Colonic mucosa (tissue), 4 donors: ENCODE data around the gene KLHL40. TPM values are rescaled to one million over a fixed set of nuclear protein-coding genes. Genes with fewer than 3 reads are reported as not detected.

Source experiments
- DNase-seq: peaks from one replicate; pipeline ENCODE4 v3.0.0-alpha.2; 2020
- H3K27ac ChIP-seq: fragments of 200-600 bp; one replicate; pipeline ENCODE4 v1.8.0; 2021
- H3K27me3 ChIP-seq: fragments of 200-600 bp; one replicate; pipeline ENCODE4 v1.8.0; 2021
- H3K36me3 ChIP-seq: fragments of 200-600 bp; one replicate; pipeline ENCODE4 v1.8.0; 2021
- H3K4me1 ChIP-seq: fragments of 200-600 bp; one replicate; pipeline ENCODE4 v1.8.0; 2021; ENCODE audit warnings: mild to moderate bottlenecking
- H3K4me3 ChIP-seq: fragments of 200-600 bp; one replicate; pipeline ENCODE4 v1.8.0; 2021
- H3K9ac ChIP-seq, 2 donors: one replicate each; pipeline ENCODE4 v1.7.0; 2013; ENCODE audit warnings: control low read depth in 2 of 2, low read depth in 2 of 2, low read length in 2 of 2
- H3K9me3 ChIP-seq: fragments of 200-600 bp; one replicate; pipeline ENCODE4 v1.8.0; 2021
- CTCF ChIP-seq: fragments of 200-600 bp; IDR thresholded peaks from one replicate; pipeline ENCODE4 v1.8.0; 2022; ENCODE audit warnings: antibody characterized with exemption, mild to moderate bottlenecking
- intact Hi-C: fragments of 100-400 bp; cut with DNase I; formaldehyde crosslinking; loops from one replicate; pipeline ENCODE4 v1.14.1; 2022
- total RNA-seq, 2 donors: library from RNA; stranded (reverse); fragmentation: NEBNext Ultra II Directional in 1 of 2; extraction: Animal tissue kit (Norgen Biotek cat#: 25700) in 1 of 2; gene quantifications; one replicate each; pipeline ENCODE4 v1.2.1, GENCODE V29; 2021
- donor health status: healthy.
- donor health status: DM: no; HTN: no; CAD: no.
- donor health status: DM: no; HTN: no; CAD: no.

The KLHL40 gene
- total RNA-seq, 2 donors from 2014 or later = not detected

- H3K4me3 ChIP-seq = no peak overlapping the region
- H3K27ac ChIP-seq = no peak overlapping the region
- no peaks in the 10 kb centered on the region for H3K27me3 ChIP-seq
- no peak overlapping the region for H3K9ac ChIP-seq
- H3K36me3 ChIP-seq = no peaks in the 10 kb centered on the region
- H3K9me3 ChIP-seq = no peaks in the 10 kb centered on the region
- DNase-seq = no peak
- TF ChIP-seq CTCF = no peak
- H3K4me1 ChIP-seq = no peaks in the 10 kb centered on the region
- intact Hi-C loops = no loop called here
Observed at GRCh38 chr3:42674146-42674545, 11.2 kb upstream of the KLHL40 start.

GRCh38 chr3:42675909-42676308, 9.4 kb upstream of the KLHL40 start:
- H3K4me1 ChIP-seq = no peaks in the 10 kb centered on the region
- no peaks in the 10 kb centered on the region for H3K36me3 ChIP-seq
- no peak overlapping the region for H3K27ac ChIP-seq
- H3K9ac ChIP-seq = no peak overlapping the region
- DNase-seq = no peak
- no peak overlapping the region for H3K4me3 ChIP-seq
- no peaks in the 10 kb centered on the region for H3K27me3 ChIP-seq
- no peaks in the 10 kb centered on the region for H3K9me3 ChIP-seq
- intact Hi-C loops = no loop called here
- no peak for TF ChIP-seq CTCF

GRCh38 chr3:42678447-42678846, 6.9 kb upstream of the KLHL40 start:
- Histone ChIP-seq H3K9ac (no peak overlapping the region), H3K27me3 (no peaks in the 10 kb centered on the region), H3K36me3 (no peaks in the 10 kb centered on the region), H3K27ac (no peak overlapping the region), H3K4me1 (no peaks in the 10 kb centered on the region), H3K9me3 (no peaks in the 10 kb centered on the region), H3K4me3 (no peak overlapping the region)
- no peak for TF ChIP-seq CTCF
- no peak for DNase-seq
- intact Hi-C loops = no loop called here

- intact Hi-C loops = no loop called here
- no peaks in the 10 kb centered on the region for H3K9me3 ChIP-seq
- H3K4me3 ChIP-seq = no peak overlapping the region
- no peak overlapping the region for H3K27ac ChIP-seq
- no peak for DNase-seq
- no peaks in the 10 kb centered on the region for H3K4me1 ChIP-seq
- H3K9ac ChIP-seq = no peak overlapping the region
- no peak for TF ChIP-seq CTCF
- H3K27me3 ChIP-seq = no peaks in the 10 kb centered on the region
- no peaks in the 10 kb centered on the region for H3K36me3 ChIP-seq
Observed at GRCh38 chr3:42680271-42680670, 5.1 kb upstream of the KLHL40 start.

- Histone ChIP-seq H3K36me3 (no peaks in the 10 kb centered on the region), H3K9ac (no peak overlapping the region), H3K4me3 (no peak overlapping the region), H3K27me3 (no peaks in the 10 kb centered on the region), H3K9me3 (no peaks in the 10 kb centered on the region), H3K4me1 (no peaks in the 10 kb centered on the region), H3K27ac (no peak overlapping the region)
- TF ChIP-seq CTCF = no peak
- no peak for DNase-seq
- intact Hi-C loops = no loop called here
Observed at GRCh38 chr3:42680806-42681205, 4.5 kb upstream of the KLHL40 start.
